Breast epithelium (tissue), 3 donors: Measurements from ENCODE around the gene ZBTB4.

ENCODE experiments used
- CTCF ChIP-seq, 3 donors: fragments of 450-650 bp; IDR thresholded peaks; one replicate each; pipeline ENCODE4 v1.5.1; 2016 to 2017; ENCODE audit warnings: antibody characterized with exemption in 3 of 3, mild to moderate bottlenecking in 3 of 3, moderate library complexity in 3 of 3
- POLR2A ChIP-seq: fragments of 450-650 bp; IDR thresholded peaks from one replicate; pipeline ENCODE4 v1.6.1; 2016; ENCODE audit warnings: antibody characterized with exemption, mild to moderate bottlenecking, moderate library complexity
- POLR2AphosphoS5 ChIP-seq, 3 donors: sonication (generic); formaldehyde crosslinking; IDR thresholded peaks; one replicate each; pipeline ENCODE4 v1.6.1; 2017; ENCODE audit warnings: antibody characterized with exemption in 3 of 3

DNA sequence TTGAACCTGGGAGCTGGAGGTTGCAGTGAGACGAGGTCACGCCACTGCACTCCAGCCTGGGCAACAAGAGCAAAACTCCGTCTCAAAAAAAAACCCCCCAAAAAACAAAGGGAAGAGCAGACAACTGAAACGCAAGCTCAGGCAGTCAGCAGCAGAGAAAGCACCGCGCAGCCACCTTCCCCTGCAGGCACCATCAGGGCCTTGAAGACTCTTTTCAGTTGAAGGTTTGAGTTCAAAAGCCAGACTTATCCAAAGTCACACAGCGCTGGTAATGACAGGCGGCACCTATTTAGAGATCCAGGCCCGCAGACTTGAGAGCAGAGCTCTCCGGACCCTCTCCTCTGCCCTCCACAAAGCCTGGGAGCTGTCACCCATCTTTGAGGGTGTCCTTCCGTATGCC lies 11.1 kb downstream of the ZBTB4 start:
- TF ChIP-seq POLR2A (no peak), CTCF (IDR thresholded peaks at IDR 0.05) (no peak), POLR2AphosphoS5 (IDR thresholded peaks at IDR 0.05) (no peak)
